ENCODE results near the gene UBE2G1.
A peak's percentile ranks its signal among the peaks of the same experiment; 100 is the strongest.
"Not testable (repeated sequence)": the region's sequence is repeated elsewhere in the genome, so short reads cannot be mapped to it uniquely, and the experiment has no call there.

Gene UBE2G1

GRCh38 chr17:4262703-4263102 is 103.8 kb downstream of the UBE2G1 start:
- H3K27ac ChIP-seq (ENCODE audit: low read depth, low read length): no peak overlapping the region
- H3K4me3 ChIP-seq (ENCODE audit: low read length): peak overlapping the region; percentile 91
- H3K27me3 ChIP-seq (ENCODE audit: insufficient read depth, low read length): no peaks in the 10 kb centered on the region
- H3K4me1 ChIP-seq (ENCODE audit: insufficient read depth, low read length): peaks cover 4% of the 10 kb centered on the region
- peaks cover 7% of the 10 kb centered on the region; the same call in 1 of the 2 replicates for H3K9me3 ChIP-seq (ENCODE audit: insufficient read depth, low read depth, low read length)
- H3K9ac ChIP-seq (ENCODE audit: low read depth, low read length): peak overlapping the region; percentile 96
- peaks cover 16% of the 10 kb centered on the region for H3K36me3 ChIP-seq (ENCODE audit: insufficient read depth, low read length)
- WGBS: 64% methylated on average over 8 of the region's 8 CpGs

GRCh38 chr17:4261452-4261851 is 105.0 kb downstream of the UBE2G1 start:
- peak overlapping the region; percentile 28; the same call in 1 of the 2 replicates for H3K4me3 ChIP-seq (ENCODE audit: low read length)
- H3K27me3 ChIP-seq (ENCODE audit: insufficient read depth, low read length): no peaks in the 10 kb centered on the region
- peak overlapping the region; percentile 26; the same call in 1 of the 2 replicates for H3K27ac ChIP-seq (ENCODE audit: low read depth, low read length)
- H3K4me1 ChIP-seq (ENCODE audit: insufficient read depth, low read length): peaks cover 4% of the 10 kb centered on the region
- no peak overlapping the region for H3K9ac ChIP-seq (ENCODE audit: low read depth, low read length)
- H3K9me3 ChIP-seq (ENCODE audit: insufficient read depth, low read depth, low read length): peaks cover 7% of the 10 kb centered on the region; the same call in 1 of the 2 replicates
- 69% methylated on average over 8 of the region's 8 CpGs for WGBS
- peaks cover 16% of the 10 kb centered on the region for H3K36me3 ChIP-seq (ENCODE audit: insufficient read depth, low read length)

- Histone ChIP-seq H3K27ac (ENCODE audit: low read depth, low read length) (no peak overlapping the region), H3K27me3 (ENCODE audit: insufficient read depth, low read length) (no peaks in the 10 kb centered on the region)
- WGBS: 99% methylated on average over 3 of the region's 3 CpGs
Observed at GRCh38 chr17:4258867-4259266, 107.6 kb downstream of the UBE2G1 start.

GRCh38 chr17:4256952-4257351 is 109.5 kb downstream of the UBE2G1 start:
- no peaks in the 10 kb centered on the region for H3K4me1 ChIP-seq (ENCODE audit: insufficient read depth, low read length)
- no peak overlapping the region for H3K27ac ChIP-seq (ENCODE audit: low read depth, low read length)
- no peak overlapping the region for H3K4me3 ChIP-seq (ENCODE audit: low read length)
- no peaks in the 10 kb centered on the region for H3K27me3 ChIP-seq (ENCODE audit: insufficient read depth, low read length)
- peaks cover 16% of the 10 kb centered on the region for H3K36me3 ChIP-seq (ENCODE audit: insufficient read depth, low read length)
- no peak overlapping the region for H3K9ac ChIP-seq (ENCODE audit: low read depth, low read length)
- peaks cover 7% of the 10 kb centered on the region; the same call in 1 of the 2 replicates for H3K9me3 ChIP-seq (ENCODE audit: insufficient read depth, low read depth, low read length)
- 91% methylated on average over 2 of the region's 2 CpGs for WGBS

More at GRCh38 chr17:4258867-4259266, 107.6 kb downstream of the UBE2G1 start:
- H3K4me1 ChIP-seq (ENCODE audit: insufficient read depth, low read length): peaks cover 4% of the 10 kb centered on the region
- H3K4me3 ChIP-seq (ENCODE audit: low read length): no peak overlapping the region
- no peak overlapping the region for H3K9ac ChIP-seq (ENCODE audit: low read depth, low read length)
- H3K36me3 ChIP-seq (ENCODE audit: insufficient read depth, low read length): peaks cover 16% of the 10 kb centered on the region
- peaks cover 7% of the 10 kb centered on the region; the same call in 1 of the 2 replicates for H3K9me3 ChIP-seq (ENCODE audit: insufficient read depth, low read depth, low read length)

- H3K4me1 ChIP-seq (ENCODE audit: insufficient read depth, low read length); H3K4me3 ChIP-seq (ENCODE audit: low read length); H3K27me3 ChIP-seq (ENCODE audit: insufficient read depth, low read length); H3K27ac ChIP-seq (ENCODE audit: low read depth, low read length); H3K9me3 ChIP-seq (ENCODE audit: insufficient read depth, low read depth, low read length); H3K9ac ChIP-seq (ENCODE audit: low read depth, low read length): not testable (repeated sequence)
- peaks cover 16% of the 10 kb centered on the region for H3K36me3 ChIP-seq (ENCODE audit: insufficient read depth, low read length)
- WGBS: 94% methylated on average over 6 of the region's 6 CpGs
Observed at GRCh38 chr17:4255271-4255670, 111.2 kb downstream of the UBE2G1 start.

- no peaks in the 10 kb centered on the region for H3K9me3 ChIP-seq (ENCODE audit: insufficient read depth, low read depth, low read length)
- H3K4me1 ChIP-seq (ENCODE audit: insufficient read depth, low read length): peaks cover 18% of the 10 kb centered on the region; the same call in 1 of the 2 replicates
- no peaks in the 10 kb centered on the region for H3K36me3 ChIP-seq (ENCODE audit: insufficient read depth, low read length)
- WGBS: 73% methylated on average over 2 of the region's 2 CpGs
- no peak overlapping the region for H3K9ac ChIP-seq (ENCODE audit: low read depth, low read length)
- no peaks in the 10 kb centered on the region for H3K27me3 ChIP-seq (ENCODE audit: insufficient read depth, low read length)
- H3K4me3 ChIP-seq (ENCODE audit: low read length): no peak overlapping the region
- no peak overlapping the region for H3K27ac ChIP-seq (ENCODE audit: low read depth, low read length)
Observed at GRCh38 chr17:4250887-4251286, 115.6 kb downstream of the UBE2G1 start.

GRCh38 chr17:4249452-4250029 is 116.9 kb downstream of the UBE2G1 start:
- Histone ChIP-seq H3K9ac (ENCODE audit: low read depth, low read length) (no peak overlapping the region), H3K9me3 (ENCODE audit: insufficient read depth, low read depth, low read length) (no peaks in the 10 kb centered on the region), H3K36me3 (ENCODE audit: insufficient read depth, low read length) (no peaks in the 10 kb centered on the region), H3K4me1 (ENCODE audit: insufficient read depth, low read length) (peaks cover 18% of the 10 kb centered on the region; the same call in 1 of the 2 replicates), H3K4me3 (ENCODE audit: low read length) (no peak overlapping the region), H3K27me3 (ENCODE audit: insufficient read depth, low read length) (no peaks in the 10 kb centered on the region), H3K27ac (ENCODE audit: low read depth, low read length) (no peak overlapping the region)
- 63% methylated on average over 4 of the region's 4 CpGs for WGBS

- no peak overlapping the region for H3K4me3 ChIP-seq (ENCODE audit: low read length)
- 94% methylated on average over 7 of the region's 7 CpGs for WGBS
- no peaks in the 10 kb centered on the region for H3K27me3 ChIP-seq (ENCODE audit: insufficient read depth, low read length)
- no peaks in the 10 kb centered on the region for H3K36me3 ChIP-seq (ENCODE audit: insufficient read depth, low read length)
- H3K27ac ChIP-seq (ENCODE audit: low read depth, low read length): no peak overlapping the region
- no peaks in the 10 kb centered on the region for H3K9me3 ChIP-seq (ENCODE audit: insufficient read depth, low read depth, low read length)
- H3K9ac ChIP-seq (ENCODE audit: low read depth, low read length): no peak overlapping the region
- peaks cover 18% of the 10 kb centered on the region; the same call in 1 of the 2 replicates for H3K4me1 ChIP-seq (ENCODE audit: insufficient read depth, low read length)
Observed at GRCh38 chr17:4248504-4249277, 117.8 kb downstream of the UBE2G1 start.

- no peaks in the 10 kb centered on the region for H3K9me3 ChIP-seq (ENCODE audit: insufficient read depth, low read depth, low read length)
- H3K4me1 ChIP-seq (ENCODE audit: insufficient read depth, low read length): peaks cover 18% of the 10 kb centered on the region; the same call in 1 of the 2 replicates
- H3K4me3 ChIP-seq (ENCODE audit: low read length): no peak overlapping the region
- 70% methylated on average over 11 of the region's 11 CpGs for WGBS
- no peaks in the 10 kb centered on the region for H3K27me3 ChIP-seq (ENCODE audit: insufficient read depth, low read length)
- H3K36me3 ChIP-seq (ENCODE audit: insufficient read depth, low read length): no peaks in the 10 kb centered on the region
- H3K9ac ChIP-seq (ENCODE audit: low read depth, low read length): no peak overlapping the region
- peak overlapping the region; percentile 48; the same call in 1 of the 2 replicates for H3K27ac ChIP-seq (ENCODE audit: low read depth, low read length)
Observed at GRCh38 chr17:4247971-4248388, 118.5 kb downstream of the UBE2G1 start.

GRCh38 chr17:4247361-4247970 is 119.0 kb downstream of the UBE2G1 start:
- Histone ChIP-seq H3K9ac (ENCODE audit: low read depth, low read length) (no peak overlapping the region), H3K4me3 (ENCODE audit: low read length) (no peak overlapping the region), H3K27ac (ENCODE audit: low read depth, low read length) (peak overlapping the region; percentile 48; the same call in 1 of the 2 replicates), H3K4me1 (ENCODE audit: insufficient read depth, low read length) (peaks cover 18% of the 10 kb centered on the region; the same call in 1 of the 2 replicates), H3K27me3 (ENCODE audit: insufficient read depth, low read length) (no peaks in the 10 kb centered on the region), H3K36me3 (ENCODE audit: insufficient read depth, low read length) (peaks cover 3% of the 10 kb centered on the region; the same call in 1 of the 2 replicates), H3K9me3 (ENCODE audit: insufficient read depth, low read depth, low read length) (no peaks in the 10 kb centered on the region)
- WGBS: 94% methylated on average over 5 of the region's 5 CpGs

- Histone ChIP-seq H3K36me3 (ENCODE audit: insufficient read depth, low read length) (peaks cover 11% of the 10 kb centered on the region), H3K9me3 (ENCODE audit: insufficient read depth, low read depth, low read length) (no peaks in the 10 kb centered on the region), H3K9ac (ENCODE audit: low read depth, low read length) (no peak overlapping the region), H3K27me3 (ENCODE audit: insufficient read depth, low read length) (no peaks in the 10 kb centered on the region), H3K4me1 (ENCODE audit: insufficient read depth, low read length) (peaks cover 18% of the 10 kb centered on the region; the same call in 1 of the 2 replicates), H3K27ac (ENCODE audit: low read depth, low read length) (no peak overlapping the region), H3K4me3 (ENCODE audit: low read length) (no peak overlapping the region)
- WGBS: 94% methylated on average over 5 of the region's 5 CpGs
Observed at GRCh38 chr17:4246674-4247073, 119.8 kb downstream of the UBE2G1 start.

All from HUES64 (cell line).